Bronchial epithelial cell (primary cell): ENCODE measurements around the gene CELF5. TPM values are rescaled to one million over a fixed set of nuclear protein-coding genes. Genes with fewer than 3 reads are reported as not detected.

Source experiments
- DNase-seq: peaks from one replicate; pipeline ENCODE4 v3.0.0-alpha.2; 2010; ENCODE audit warnings: low read depth
- FAIRE-seq: peaks from 2 replicates; lab custom pipeline; 2011; peaks lifted over from hg19 to GRCh38; lab: Jason Lieb, UNC
- H3K27me3 ChIP-seq: 2 replicates; pipeline ENCODE4 v1.5.1; 2011; ENCODE audit warnings: low read length; ENCODE audit not compliant: control insufficient read depth, insufficient read depth
- H3K36me3 ChIP-seq: 2 replicates; pipeline ENCODE4 v1.5.1; 2011; ENCODE audit warnings: low read length; ENCODE audit not compliant: control insufficient read depth, insufficient read depth
- H3K4me3 ChIP-seq: 2 replicates; pipeline ENCODE4 v1.5.1; 2011; ENCODE audit warnings: mild to moderate bottlenecking, low read depth, low read length, control low read depth
- total RNA-seq: library from RNA; depleted of rRNA; stranded (reverse); fragments of >200 nt; gene quantifications from 2 replicates; pipeline ENCODE4 v1.2.1, GENCODE V29; 2014
- TF ChIP-seq, protein P1 (sequence below): IDR thresholded peaks from 2 replicates; pipeline ENCODE4 v1.5.1; 2011; ENCODE audit warnings: mild to moderate bottlenecking, moderate library complexity, low read length, control low read depth, inconsistent platforms; ENCODE audit not compliant: insufficient read depth, severe bottlenecking

CELF5 gene
- total RNA-seq, 1 donor from 2014 or later: not detected

DNA sequence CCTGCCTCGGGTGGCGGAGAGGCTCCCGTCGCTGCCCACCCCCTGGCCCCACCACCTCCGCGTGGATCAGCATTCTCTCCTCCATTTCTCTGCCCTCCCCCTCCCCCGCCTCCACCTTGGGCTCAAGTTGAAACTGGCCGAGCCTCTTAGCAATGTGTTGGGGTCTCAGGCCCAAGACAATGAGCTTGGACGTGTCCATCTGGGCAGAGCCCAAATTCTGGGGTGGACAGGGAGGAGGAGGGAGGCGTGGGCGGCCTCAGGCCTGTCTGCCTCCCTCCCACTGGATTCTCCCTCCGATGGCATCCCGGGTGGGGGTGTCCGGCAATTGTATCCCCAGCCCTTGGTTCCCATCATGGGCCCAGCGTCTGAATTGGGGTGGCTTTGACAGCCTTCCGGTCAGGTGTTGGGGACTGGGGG lies 1.2 kb downstream of the CELF5 start:
- DNase-seq (no peak), FAIRE-seq (no peak)
- TF ChIP-seq, protein P1, sequence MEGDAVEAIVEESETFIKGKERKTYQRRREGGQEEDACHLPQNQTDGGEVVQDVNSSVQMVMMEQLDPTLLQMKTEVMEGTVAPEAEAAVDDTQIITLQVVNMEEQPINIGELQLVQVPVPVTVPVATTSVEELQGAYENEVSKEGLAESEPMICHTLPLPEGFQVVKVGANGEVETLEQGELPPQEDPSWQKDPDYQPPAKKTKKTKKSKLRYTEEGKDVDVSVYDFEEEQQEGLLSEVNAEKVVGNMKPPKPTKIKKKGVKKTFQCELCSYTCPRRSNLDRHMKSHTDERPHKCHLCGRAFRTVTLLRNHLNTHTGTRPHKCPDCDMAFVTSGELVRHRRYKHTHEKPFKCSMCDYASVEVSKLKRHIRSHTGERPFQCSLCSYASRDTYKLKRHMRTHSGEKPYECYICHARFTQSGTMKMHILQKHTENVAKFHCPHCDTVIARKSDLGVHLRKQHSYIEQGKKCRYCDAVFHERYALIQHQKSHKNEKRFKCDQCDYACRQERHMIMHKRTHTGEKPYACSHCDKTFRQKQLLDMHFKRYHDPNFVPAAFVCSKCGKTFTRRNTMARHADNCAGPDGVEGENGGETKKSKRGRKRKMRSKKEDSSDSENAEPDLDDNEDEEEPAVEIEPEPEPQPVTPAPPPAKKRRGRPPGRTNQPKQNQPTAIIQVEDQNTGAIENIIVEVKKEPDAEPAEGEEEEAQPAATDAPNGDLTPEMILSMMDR: no peak
- Histone ChIP-seq H3K36me3 (no peaks in the 10 kb centered on the region), H3K4me3 (no peak overlapping the region), H3K27me3 (peaks cover 13% of the 10 kb centered on the region)

DNA sequence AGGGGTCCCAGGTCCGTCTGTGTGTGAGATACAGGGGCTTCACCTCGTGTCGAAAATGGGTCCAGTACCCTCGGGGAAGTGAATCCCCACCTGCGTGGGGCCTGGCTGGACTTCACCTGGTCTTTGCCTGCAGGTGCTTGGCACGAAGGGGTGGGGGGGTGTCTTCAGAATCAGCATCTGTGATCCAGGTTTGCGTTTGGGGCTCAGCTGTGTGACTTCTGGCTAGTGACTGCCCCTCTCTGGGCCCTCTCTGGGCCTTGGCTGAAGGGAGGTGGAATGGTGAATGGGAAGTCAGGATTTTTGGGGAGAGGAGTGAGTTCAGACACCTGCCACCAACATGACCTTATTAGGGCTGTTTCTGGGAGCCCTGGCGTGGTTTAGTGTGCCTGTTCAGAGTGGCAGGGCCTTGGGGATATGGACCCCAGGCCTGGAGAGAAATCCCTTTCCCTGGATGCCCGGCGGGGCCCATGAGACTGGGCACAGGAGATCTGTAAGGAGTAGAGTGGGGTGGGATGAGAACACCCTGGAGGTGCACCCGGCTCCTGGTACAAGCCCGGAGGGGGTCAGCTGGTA lies 2.7 kb downstream of the CELF5 start:
- Histone ChIP-seq H3K27me3 (peaks cover 13% of the 10 kb centered on the region), H3K4me3 (no peak overlapping the region), H3K36me3 (no peaks in the 10 kb centered on the region)
- TF ChIP-seq, protein P1: no peak
- DNase-seq (no peak), FAIRE-seq (no peak)

DNA sequence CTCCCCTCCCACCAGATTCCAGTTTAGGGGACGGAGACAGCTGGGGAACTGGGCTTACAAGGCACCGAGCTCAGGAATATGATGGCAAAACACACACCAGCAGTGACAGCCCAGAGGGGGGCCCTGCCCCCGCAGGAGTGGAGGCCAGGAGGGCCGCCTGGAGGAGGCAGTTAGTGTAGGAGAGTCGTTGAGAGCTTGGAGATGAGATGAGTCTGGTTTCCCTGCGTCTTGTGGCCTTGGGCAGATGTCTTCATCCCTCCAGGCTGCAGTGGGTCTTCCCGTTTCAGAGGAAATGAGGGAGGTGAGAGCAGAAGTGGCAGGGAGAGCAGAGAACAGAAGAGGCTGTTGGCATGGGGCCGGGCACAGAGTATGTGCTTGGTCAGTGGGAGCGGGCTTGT lies 4.9 kb downstream of the CELF5 start:
- Histone ChIP-seq H3K36me3 (no peaks in the 10 kb centered on the region), H3K4me3 (no peak overlapping the region), H3K27me3 (peaks cover 13% of the 10 kb centered on the region)
- FAIRE-seq (no peak), DNase-seq (no peak)
- TF ChIP-seq, protein P1: no peak

DNA sequence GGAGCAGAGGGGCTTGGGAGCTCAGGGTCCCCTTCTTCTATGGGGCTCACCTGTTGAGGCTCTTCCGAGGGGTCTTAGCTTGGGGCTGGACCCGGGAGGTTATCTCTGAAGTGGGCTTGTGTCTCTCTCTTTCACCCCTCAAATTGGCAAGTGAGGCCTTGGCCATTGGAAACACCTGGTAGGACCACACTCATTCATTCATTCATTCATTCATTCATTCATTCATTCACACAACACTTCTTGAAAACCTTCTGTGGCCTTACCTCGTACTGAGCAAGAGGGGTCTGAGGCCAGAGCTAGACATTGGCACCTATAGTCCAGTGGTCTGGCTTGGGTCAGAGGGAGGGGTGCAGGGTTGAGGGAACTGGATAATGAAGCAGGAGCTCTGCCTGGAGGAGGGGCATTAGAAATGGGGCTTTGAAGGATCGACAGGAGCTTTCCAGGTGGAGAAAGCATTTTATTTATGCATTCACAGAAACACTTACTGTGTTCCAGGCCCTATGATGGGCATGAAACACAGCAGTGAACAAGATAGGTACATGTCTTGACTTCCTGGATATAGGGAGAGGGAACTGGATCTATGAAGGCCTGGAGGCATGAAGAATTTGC lies 5.5 kb downstream of the CELF5 start:
- peaks cover 13% of the 10 kb centered on the region for H3K27me3 ChIP-seq

DNA sequence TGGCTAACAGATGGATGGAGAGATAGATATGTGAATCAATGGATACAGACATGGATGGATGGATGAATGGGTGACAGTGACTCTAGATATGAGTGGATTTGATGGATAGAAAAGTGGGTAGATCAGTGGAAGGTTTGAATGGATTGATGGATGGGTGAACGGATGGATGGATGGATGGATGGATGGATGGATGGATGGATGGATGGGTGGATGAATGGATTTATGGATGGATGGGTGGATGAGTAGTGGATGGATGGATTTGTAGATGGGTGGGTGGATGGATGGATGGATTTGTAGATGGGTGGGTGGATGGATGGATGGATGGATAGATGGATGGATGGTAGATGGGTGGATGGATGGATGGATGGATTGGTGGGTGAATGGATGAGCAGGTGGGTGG lies 6.8 kb downstream of the CELF5 start:
- TF ChIP-seq, protein P1: no peak
- DNase-seq (no peak), FAIRE-seq (no peak)
- peaks cover 11% of the 10 kb centered on the region for H3K27me3 ChIP-seq
- no peak overlapping the region for H3K4me3 ChIP-seq
- H3K36me3 ChIP-seq: no peaks in the 10 kb centered on the region

More for the DNA sequence above, 5.5 kb downstream of the CELF5 start:
- DNase-seq (no peak), FAIRE-seq (peak; percentile 13)
- TF ChIP-seq, protein P1: no peak
- H3K4me3 ChIP-seq: no peak overlapping the region
- no peaks in the 10 kb centered on the region for H3K36me3 ChIP-seq
